Measurements from ENCODE around the gene SPIN2A. TPM values are rescaled to one million over a fixed set of nuclear protein-coding genes. Genes with fewer than 3 reads are reported as not detected.
"Not testable (repeated sequence)": the region's sequence is repeated elsewhere in the genome, so short reads cannot be mapped to it uniquely, and the experiment has no call there.

The SPIN2A gene
- total RNA-seq, 1 experiment from 2014 or later, result 2.8 TPM

GRCh38 chrX:57119416-57119815 is 17.8 kb downstream of the SPIN2A start:
- H3K9me3 ChIP-seq (ENCODE audit: control insufficient read depth, low read depth, low read length), result no peaks in the 10 kb centered on the region
- Mint-ChIP-seq H3K9me3 (peaks cover 60 to 66% of the 10 kb centered on the region in 2 experiments), H3K36me3 (ENCODE audit: insufficient read depth in 1 of 3, low read depth in 3 of 3) (peaks cover 25 to 34% (median 30%) of the 10 kb centered on the region in 3 experiments), H3K4me1 (peaks cover 2 to 3% of the 10 kb centered on the region in 2 experiments; a peak in 3 of 4 replicates), H3K4me3 (no peak overlapping the region), H3K27ac (no peak overlapping the region), H3K27me3 (ENCODE audit: low read depth) (no peaks in the 10 kb centered on the region)
- H2BK12ac ChIP-seq (ENCODE audit: insufficient read length, low read depth, low read length), result no peak overlapping the region
- no peaks in the 10 kb centered on the region for H4K20me1 ChIP-seq (ENCODE audit: control insufficient read depth, insufficient read depth, insufficient read length)
- H2BK20ac ChIP-seq (ENCODE audit: low read depth, low read length, poor library complexity, severe bottlenecking), result no peak overlapping the region
- no peak for DNase-seq
- H4K5ac ChIP-seq (ENCODE audit: insufficient read length, low read depth, low read length), result no peak overlapping the region
- WGBS (ENCODE audit: extremely low coverage, insufficient read length, low lambda C conversion rate), result no CpG with 5 or more reads among the region's 1 CpG
- H3K79me1 ChIP-seq (ENCODE audit: insufficient read depth, low read depth, low read length, poor library complexity, severe bottlenecking), result no peaks in the 10 kb centered on the region
- no peak overlapping the region for H2AFZ ChIP-seq (ENCODE audit: low read length)
- H3K4me2 ChIP-seq (ENCODE audit: insufficient read depth, insufficient read length, low read length), result no peak overlapping the region
- H2AK5ac ChIP-seq (ENCODE audit: insufficient read length, low read length), result no peak overlapping the region
- H3K23ac ChIP-seq (ENCODE audit: insufficient read length, low read depth, low read length), result no peak overlapping the region
- H3K56ac ChIP-seq (ENCODE audit: insufficient read length, low read depth, low read length), result no peak overlapping the region
- H3K4ac ChIP-seq (ENCODE audit: low read depth, low read length), result no peak overlapping the region
- no peaks in the 10 kb centered on the region for H3K4me1 ChIP-seq (ENCODE audit: insufficient read depth, low read length)
- H3K9ac ChIP-seq (ENCODE audit: extremely low read depth, insufficient read length, low read length), result no peak overlapping the region
- no peak overlapping the region for H4K8ac ChIP-seq (replicated peaks; ENCODE audit: insufficient read length, low read depth, low read length)
- H2BK15ac ChIP-seq (ENCODE audit: low read depth, low read length), result no peak overlapping the region
- H3K18ac ChIP-seq (ENCODE audit: insufficient read length, low read depth, low read length), result no peak overlapping the region
- no peaks in the 10 kb centered on the region for H3K27me3 ChIP-seq (ENCODE audit: insufficient read depth, low read length)
- H3K79me2 ChIP-seq (ENCODE audit: insufficient read depth, low read length), result no peaks in the 10 kb centered on the region; the same call in 1 of the 2 replicates
- H2BK120ac ChIP-seq (ENCODE audit: low read depth, low read length, poor library complexity, severe bottlenecking), result no peak overlapping the region
- H3T11ph ChIP-seq (ENCODE audit: low read length), result no peak overlapping the region
- H2BK5ac ChIP-seq (ENCODE audit: insufficient read length, low read length), result no peak overlapping the region
- no peak overlapping the region for H3K27ac ChIP-seq (ENCODE audit: insufficient read length, low read depth, low read length)
- no peak overlapping the region for H4K91ac ChIP-seq (ENCODE audit: insufficient read length, low read depth, low read length)
- no peak for TF ChIP-seq CTCF (conservative IDR thresholded peaks at IDR 0.05)
- no peaks in the 10 kb centered on the region for H3K23me2 ChIP-seq (ENCODE audit: insufficient read length, low read depth, low read length, poor library complexity, severe bottlenecking)
- no peak overlapping the region for H3K14ac ChIP-seq (ENCODE audit: insufficient read depth, low read length)

GRCh38 chrX:57117566-57117965 is 19.6 kb downstream of the SPIN2A start:
- not testable (repeated sequence) for H3K18ac ChIP-seq (ENCODE audit: insufficient read length, low read depth, low read length); H2BK12ac ChIP-seq (ENCODE audit: insufficient read length, low read depth, low read length); H3K4me1 Mint-ChIP-seq; H3K4me1 ChIP-seq (ENCODE audit: insufficient read depth, low read length); H3K4me3 Mint-ChIP-seq; H4K20me1 ChIP-seq (ENCODE audit: control insufficient read depth, insufficient read depth, insufficient read length); H2AK5ac ChIP-seq (ENCODE audit: insufficient read length, low read length); H3K23me2 ChIP-seq (ENCODE audit: insufficient read length, low read depth, low read length, poor library complexity, severe bottlenecking); H3K27ac Mint-ChIP-seq; H3K4me2 ChIP-seq (ENCODE audit: insufficient read depth, insufficient read length, low read length); H3K79me1 ChIP-seq (ENCODE audit: insufficient read depth, low read depth, low read length, poor library complexity, severe bottlenecking); H3K27me3 ChIP-seq (ENCODE audit: insufficient read depth, low read length); H3K79me2 ChIP-seq (ENCODE audit: insufficient read depth, low read length); H2BK20ac ChIP-seq (ENCODE audit: low read depth, low read length, poor library complexity, severe bottlenecking); H4K5ac ChIP-seq (ENCODE audit: insufficient read length, low read depth, low read length); H2BK5ac ChIP-seq (ENCODE audit: insufficient read length, low read length); H3K27ac ChIP-seq (ENCODE audit: insufficient read length, low read depth, low read length); DNase-seq; H2BK120ac ChIP-seq (ENCODE audit: low read depth, low read length, poor library complexity, severe bottlenecking); H3K23ac ChIP-seq (ENCODE audit: insufficient read length, low read depth, low read length); H3K56ac ChIP-seq (ENCODE audit: insufficient read length, low read depth, low read length); H3K14ac ChIP-seq (ENCODE audit: insufficient read depth, low read length); H3K9me3 ChIP-seq (ENCODE audit: control insufficient read depth, low read depth, low read length); H3K27me3 Mint-ChIP-seq (ENCODE audit: low read depth); H2AFZ ChIP-seq (ENCODE audit: low read length); H3T11ph ChIP-seq (ENCODE audit: low read length); H4K8ac ChIP-seq (replicated peaks; ENCODE audit: insufficient read length, low read depth, low read length); H2BK15ac ChIP-seq (ENCODE audit: low read depth, low read length); H3K9ac ChIP-seq (ENCODE audit: extremely low read depth, insufficient read length, low read length); H4K91ac ChIP-seq (ENCODE audit: insufficient read length, low read depth, low read length); H3K4ac ChIP-seq (ENCODE audit: low read depth, low read length)
- no CpG with 5 or more reads among the region's 4 CpGs for WGBS (ENCODE audit: extremely low coverage, insufficient read length, low lambda C conversion rate)
- Mint-ChIP-seq H3K9me3 (peaks cover 72 to 73% of the 10 kb centered on the region in 2 experiments), H3K36me3 (ENCODE audit: insufficient read depth in 1 of 3, low read depth in 3 of 3) (peaks cover 26 to 41% (median 33%) of the 10 kb centered on the region in 3 experiments)

Data from H9 (cell line).